ENCODE data around the gene AHCTF1.

- TF ChIP-seq POU2F2 (IDR thresholded peaks at IDR 0.05; ENCODE audit: low read depth, low read length) (no peak), POLR2A (IDR thresholded peaks at IDR 0.05; ENCODE audit: low read depth, low read length) (no peak), SPI1 (IDR thresholded peaks at IDR 0.05; ENCODE audit: low read depth, low read length) (no peak), TAF1 (IDR thresholded peaks at IDR 0.05; ENCODE audit: low read depth, low read length) (no peak)
Measured at GRCh38 chr1:246792603-246793002, 139.1 kb downstream of the AHCTF1 start.

All from GM12891 (cell line).